ENCODE results near the gene CPT1A.

CPT1A gene

GRCh38 chr11:68847395-68847794 lies 5.7 kb upstream of the CPT1A start:
- peak overlapping the region; percentile 10; the same call in 1 of the 2 replicates for H3K27ac ChIP-seq
- TF ChIP-seq, protein P1, sequence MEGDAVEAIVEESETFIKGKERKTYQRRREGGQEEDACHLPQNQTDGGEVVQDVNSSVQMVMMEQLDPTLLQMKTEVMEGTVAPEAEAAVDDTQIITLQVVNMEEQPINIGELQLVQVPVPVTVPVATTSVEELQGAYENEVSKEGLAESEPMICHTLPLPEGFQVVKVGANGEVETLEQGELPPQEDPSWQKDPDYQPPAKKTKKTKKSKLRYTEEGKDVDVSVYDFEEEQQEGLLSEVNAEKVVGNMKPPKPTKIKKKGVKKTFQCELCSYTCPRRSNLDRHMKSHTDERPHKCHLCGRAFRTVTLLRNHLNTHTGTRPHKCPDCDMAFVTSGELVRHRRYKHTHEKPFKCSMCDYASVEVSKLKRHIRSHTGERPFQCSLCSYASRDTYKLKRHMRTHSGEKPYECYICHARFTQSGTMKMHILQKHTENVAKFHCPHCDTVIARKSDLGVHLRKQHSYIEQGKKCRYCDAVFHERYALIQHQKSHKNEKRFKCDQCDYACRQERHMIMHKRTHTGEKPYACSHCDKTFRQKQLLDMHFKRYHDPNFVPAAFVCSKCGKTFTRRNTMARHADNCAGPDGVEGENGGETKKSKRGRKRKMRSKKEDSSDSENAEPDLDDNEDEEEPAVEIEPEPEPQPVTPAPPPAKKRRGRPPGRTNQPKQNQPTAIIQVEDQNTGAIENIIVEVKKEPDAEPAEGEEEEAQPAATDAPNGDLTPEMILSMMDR (conservative IDR thresholded peaks at IDR 0.05): no peak; the same call in 1 of the 2 replicates

GRCh38 chr11:68845351-68846002 lies 3.8 kb upstream of the CPT1A start:
- H3K27ac ChIP-seq: no peak overlapping the region
- TF ChIP-seq, protein P1 (conservative IDR thresholded peaks at IDR 0.05): no peak

GRCh38 chr11:68844801-68845200 lies 3.1 kb upstream of the CPT1A start:
- peak overlapping the region; percentile 74; the same call in 1 of the 2 replicates for H3K27ac ChIP-seq
- TF ChIP-seq, protein P1 (conservative IDR thresholded peaks at IDR 0.05): no peak

- H3K27ac ChIP-seq: peak overlapping the region; percentile 74
- TF ChIP-seq, protein P1 (conservative IDR thresholded peaks at IDR 0.05): no peak
Measured at GRCh38 chr11:68844376-68844775, 2.7 kb upstream of the CPT1A start.

DNA sequence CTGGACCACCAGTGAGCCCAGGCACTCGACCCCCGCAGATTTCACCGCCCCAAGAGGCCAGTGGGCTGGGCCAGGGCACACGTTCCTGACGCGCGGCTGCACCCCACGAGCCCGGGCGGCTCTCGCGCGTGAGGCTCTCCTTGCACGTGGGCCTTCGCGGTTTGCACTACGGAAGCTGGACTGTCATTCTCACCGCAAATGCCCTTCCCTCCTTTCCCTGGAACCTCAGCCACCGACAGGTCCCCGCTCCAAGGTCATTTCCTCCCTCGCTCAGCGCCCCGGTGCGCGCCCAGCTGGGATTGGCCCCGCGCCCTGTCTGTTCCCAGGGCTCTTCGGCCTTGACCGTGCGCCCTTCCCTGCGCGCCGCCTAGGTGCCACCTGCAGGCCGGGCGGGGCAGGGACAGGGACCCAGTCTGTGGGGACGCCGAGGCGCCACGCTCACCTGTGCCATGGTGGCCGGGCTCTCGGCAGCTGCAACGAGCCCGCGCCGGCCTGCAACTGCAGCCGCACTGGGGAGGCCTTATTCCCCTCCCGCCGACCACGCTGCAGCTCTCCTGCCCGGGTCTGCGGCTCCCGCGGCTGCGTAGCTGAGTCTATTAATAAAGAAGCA lies 2.1 kb upstream of the CPT1A start:
- TF ChIP-seq, protein P1 (conservative IDR thresholded peaks at IDR 0.05): peak; percentile 96
- peak overlapping the region; percentile 74 for H3K27ac ChIP-seq

DNA sequence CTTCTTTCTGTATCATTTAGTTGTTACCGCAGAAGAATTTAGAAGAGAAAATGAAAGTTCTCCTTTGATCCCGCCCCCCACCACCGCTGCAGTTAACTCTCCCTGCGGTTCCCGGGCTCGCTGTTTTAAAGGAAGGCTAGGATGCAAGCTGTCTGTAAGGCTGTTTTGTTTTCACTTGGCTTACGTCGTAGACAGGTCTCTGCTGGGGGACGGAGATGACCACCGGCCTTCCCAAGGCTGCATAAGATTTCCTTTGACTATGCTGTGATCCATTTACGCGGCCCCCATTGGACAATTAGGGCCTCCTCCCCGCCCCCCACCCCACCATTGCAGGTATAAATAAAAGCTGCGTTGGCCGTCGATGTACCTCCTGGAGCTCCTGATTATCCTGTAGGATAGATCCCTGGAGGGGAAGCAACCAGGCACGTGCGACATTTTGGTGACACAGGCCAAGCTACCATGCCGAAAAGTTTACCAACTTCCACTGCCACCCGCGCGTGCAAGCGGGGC lies 1.4 kb upstream of the CPT1A start:
- peak overlapping the region; percentile 74 for H3K27ac ChIP-seq
- TF ChIP-seq, protein P1 (conservative IDR thresholded peaks at IDR 0.05): no peak

- TF ChIP-seq, protein P1 (conservative IDR thresholded peaks at IDR 0.05): no peak
- peak overlapping the region; percentile 95; the same call in 1 of the 2 replicates for H3K27ac ChIP-seq
Measured at GRCh38 chr11:68842427-68843051, 823 bp upstream of the CPT1A start.
